BE2C (cell line): ENCODE measurements around the gene JUP.

Experiments used
- DNase-seq: peaks from one replicate; pipeline ENCODE4 v3.0.0-alpha.2; 2020
- H3K27me3 ChIP-seq: fragments of 250-450 bp; sonication (Bioruptor Pico); 2 replicates; pipeline ENCODE4 v1.5.1; 2020; ENCODE audit warnings: mild to moderate bottlenecking
- H3K36me3 ChIP-seq: fragments of 250-450 bp; sonication (Bioruptor Pico); 2 replicates; pipeline ENCODE4 v1.5.1; 2020; ENCODE audit warnings: mild to moderate bottlenecking
- H3K4me1 ChIP-seq: fragments of 250-450 bp; sonication (Bioruptor Pico); 2 replicates; pipeline ENCODE4 v1.5.1; 2020
- H3K4me3 ChIP-seq: 2 replicates; pipeline ENCODE4 v1.5.1; 2011; ENCODE audit warnings: low read depth, low read length
- H3K9me3 ChIP-seq: fragments of 250-450 bp; sonication (Bioruptor Pico); 2 replicates; pipeline ENCODE4 v1.5.1; 2020
- CTCF ChIP-seq: IDR thresholded peaks from 2 replicates; pipeline ENCODE4 v1.5.1; 2012; ENCODE audit warnings: mild to moderate bottlenecking, low read depth, low read length

The JUP gene

GRCh38 chr17:41792845-41793783 is 6.6 kb upstream of the JUP start:
- Histone ChIP-seq H3K4me3 (no peak overlapping the region), H3K27me3 (no peaks in the 10 kb centered on the region), H3K36me3 (no peaks in the 10 kb centered on the region), H3K9me3 (no peaks in the 10 kb centered on the region), H3K4me1 (peaks cover 14% of the 10 kb centered on the region)
- TF ChIP-seq CTCF: no peak
- DNase-seq: peak; percentile 52

- no peaks in the 10 kb centered on the region for H3K27me3 ChIP-seq
- no peaks in the 10 kb centered on the region for H3K9me3 ChIP-seq
- no peak for TF ChIP-seq CTCF
- no peaks in the 10 kb centered on the region for H3K36me3 ChIP-seq
- no peak for DNase-seq
- peaks cover 4% of the 10 kb centered on the region for H3K4me1 ChIP-seq
- no peak overlapping the region for H3K4me3 ChIP-seq
Observed at GRCh38 chr17:41787021-41787418, 509 bp upstream of the JUP start.

- Histone ChIP-seq H3K4me1 (peaks cover 8% of the 10 kb centered on the region), H3K4me3 (peak overlapping the region; percentile 61), H3K9me3 (no peaks in the 10 kb centered on the region), H3K27me3 (no peaks in the 10 kb centered on the region), H3K36me3 (no peaks in the 10 kb centered on the region)
- DNase-seq: no peak
- no peak for TF ChIP-seq CTCF
Observed at GRCh38 chr17:41785859-41786226, 668 bp downstream of the JUP start.

GRCh38 chr17:41785091-41785858 is 1.2 kb downstream of the JUP start:
- H3K9me3 ChIP-seq: no peaks in the 10 kb centered on the region
- H3K4me3 ChIP-seq: peak overlapping the region; percentile 61
- no peaks in the 10 kb centered on the region for H3K27me3 ChIP-seq
- TF ChIP-seq CTCF: no peak
- H3K4me1 ChIP-seq: peaks cover 8% of the 10 kb centered on the region
- H3K36me3 ChIP-seq: no peaks in the 10 kb centered on the region
- no peak for DNase-seq

GRCh38 chr17:41784207-41784744 is 2.2 kb downstream of the JUP start:
- peak overlapping the region; percentile 61; the same call in 1 of the 2 replicates for H3K4me3 ChIP-seq
- H3K4me1 ChIP-seq: peaks cover 8% of the 10 kb centered on the region
- H3K36me3 ChIP-seq: no peaks in the 10 kb centered on the region
- DNase-seq: peak; percentile 43
- H3K9me3 ChIP-seq: no peaks in the 10 kb centered on the region
- no peak for TF ChIP-seq CTCF
- no peaks in the 10 kb centered on the region for H3K27me3 ChIP-seq

- H3K36me3 ChIP-seq: no peaks in the 10 kb centered on the region
- no peak overlapping the region for H3K4me3 ChIP-seq
- no peaks in the 10 kb centered on the region for H3K9me3 ChIP-seq
- no peaks in the 10 kb centered on the region for H3K27me3 ChIP-seq
- DNase-seq: no peak
- peaks cover 17% of the 10 kb centered on the region for H3K4me1 ChIP-seq
- TF ChIP-seq CTCF: no peak
Observed at GRCh38 chr17:41782142-41782541, 4.4 kb downstream of the JUP start.
